Measurements from ENCODE around the gene SELENOV.

- TF ChIP-seq POLR2A (IDR thresholded peaks at IDR 0.05; ENCODE audit: low read length), result no peak
- TF ChIP-seq GATA1 (IDR thresholded peaks at IDR 0.05; ENCODE audit: low read depth, low read length), result no peak
These were observed 2.5 kb downstream of the SELENOV start for GRCh38 chr19:39517432-39517831.
